PC-9 (cell line): Measurements from ENCODE around the gene TRIM38. TPM values are rescaled to one million over a fixed set of nuclear protein-coding genes. Genes with fewer than 3 reads are reported as not detected.

Source experiments
- BruUV-seq: library from RNA; stranded (reverse); fragments of 400-500 nt; replicated peaks from 2 replicates; lab custom pipeline; 2021; lab: Mats Ljungman, UMichigan
- CTCF ChIA-PET: fragments of 300-600 bp; sonication (Branson Sonifier 250); formaldehyde crosslinking; loops from one replicate; lab custom pipeline; 2022; ENCODE audit warnings: antibody characterized with exemption; lab: Charles Lee
- POLR2A ChIA-PET: fragments of 300-600 bp; sonication (Branson Sonifier 250); formaldehyde crosslinking; loops from one replicate; lab custom pipeline; 2022; ENCODE audit warnings: antibody characterized with exemption; ENCODE audit not compliant: unreplicated experiment; lab: Charles Lee
- DNase-seq, 2 experiments: peaks; one replicate each; pipeline versions ENCODE4 v3.0.0 to v3.0.0-alpha.2; 2015 to 2022; ENCODE audit warnings: mixed read lengths in 1 of 2
- H2AFZ ChIP-seq: fragments of 200-600 bp; sonication (generic); 2 replicates; pipeline ENCODE4 v1.8.1; 2017; ENCODE audit warnings: antibody characterized with exemption
- H3F3A ChIP-seq: fragments of 200-600 bp; sonication (generic); 2 replicates; pipeline ENCODE4 v1.8.1; 2017; ENCODE audit warnings: antibody characterized with exemption, mild to moderate bottlenecking, low read depth; ENCODE audit not compliant: insufficient read depth
- H3K27ac ChIP-seq: fragments of 200-600 bp; sonication (generic); 2 replicates; pipeline ENCODE4 v1.6.1; 2016; ENCODE audit warnings: mixed run types
- H3K27me3 ChIP-seq: fragments of 200-600 bp; sonication (generic); 2 replicates; pipeline ENCODE4 v1.6.1; 2016; ENCODE audit warnings: low read depth, mixed run types; ENCODE audit not compliant: insufficient read depth
- H3K36me3 ChIP-seq: fragments of 200-600 bp; sonication (generic); 2 replicates; pipeline ENCODE4 v1.6.1; 2016; ENCODE audit warnings: low read depth, mixed run types
- H3K4me1 ChIP-seq: fragments of 200-600 bp; sonication (generic); replicated peaks from 2 replicates; pipeline ENCODE4 v1.6.1; 2016; ENCODE audit warnings: mixed run types; ENCODE audit not compliant: insufficient read depth
- H3K4me2 ChIP-seq: fragments of 200-600 bp; sonication (generic); 2 replicates; pipeline ENCODE4 v1.6.1; 2017; ENCODE audit warnings: mixed run types
- H3K4me3 ChIP-seq: fragments of 200-600 bp; sonication (generic); 2 replicates; pipeline ENCODE4 v1.6.1; 2016; ENCODE audit warnings: mixed run types
- H3K79me2 ChIP-seq: fragments of 200-600 bp; sonication (generic); 2 replicates; pipeline ENCODE4 v1.6.1; 2017; ENCODE audit warnings: low read depth, mixed run types
- H3K9me2 ChIP-seq: fragments of 200-600 bp; sonication (generic); 2 replicates; pipeline ENCODE4 v1.8.1; 2017; ENCODE audit warnings: mild to moderate bottlenecking; ENCODE audit not compliant: insufficient read depth
- H3K9me3 ChIP-seq: fragments of 200-600 bp; sonication (generic); 2 replicates; pipeline ENCODE4 v1.8.1; 2016; ENCODE audit warnings: low read depth; ENCODE audit not compliant: insufficient read depth
- H4K20me1 ChIP-seq: fragments of 200-600 bp; sonication (generic); 2 replicates; pipeline ENCODE4 v1.8.1; 2017; ENCODE audit not compliant: insufficient read depth
- CTCF ChIP-seq: fragments of 200-600 bp; sonication (generic); conservative IDR thresholded peaks from 2 replicates; pipeline ENCODE4 v1.6.1; 2017; ENCODE audit warnings: mixed run types, antibody characterized with exemption, mild to moderate bottlenecking, moderate library complexity
- EZH2 ChIP-seq: fragments of 200-600 bp; sonication (generic); IDR thresholded peaks from 2 replicates; pipeline ENCODE4 v1.8.0; 2017; ENCODE audit warnings: antibody characterized with exemption, low read depth
- intact Hi-C: fragments of 100-400 bp; cut with micrococcal nuclease; formaldehyde crosslinking; loops from one replicate; pipeline ENCODE4 v1.10.0; 2022; ENCODE audit not compliant: unreplicated experiment
- total RNA-seq: library from RNA; stranded (reverse); gene quantifications from 2 replicates; pipeline ENCODE4 v1.2.3, GENCODE V29; 2021

The TRIM38 gene
- total RNA-seq, 1 experiment from 2014 or later, result 31.3 TPM

- H4K20me1 ChIP-seq, result no peaks in the 10 kb centered on the region
- H2AFZ ChIP-seq, result no peak overlapping the region
- POLR2A ChIA-PET, result no interaction called here
- no peaks in the 10 kb centered on the region for H3K9me3 ChIP-seq
- CTCF ChIA-PET, result no interaction called here
- no peak overlapping the region for H3K27ac ChIP-seq
- no peaks in the 10 kb centered on the region for H3K9me2 ChIP-seq
- H3K36me3 ChIP-seq, result no peaks in the 10 kb centered on the region
- no peaks in the 10 kb centered on the region for H3K79me2 ChIP-seq
- no peak for TF ChIP-seq EZH2
- no peak for TF ChIP-seq CTCF
- H3F3A ChIP-seq, result no peaks in the 10 kb centered on the region
- intact Hi-C loops, result no loop called here
- DNase-seq, result no peak
- no peaks in the 10 kb centered on the region for H3K27me3 ChIP-seq
- no peaks in the 10 kb centered on the region for H3K4me1 ChIP-seq
- no TSS peak for BruUV-seq
- H3K4me3 ChIP-seq, result no peak overlapping the region
- no peak overlapping the region for H3K4me2 ChIP-seq
Observed at GRCh38 chr6:25916789-25917490, 45.7 kb upstream of the TRIM38 start.

GRCh38 chr6:25918083-25918683 is 44.4 kb upstream of the TRIM38 start:
- BruUV-seq, result no TSS peak
- TF ChIP-seq CTCF (no peak), EZH2 (no peak)
- H3K27me3 ChIP-seq, result no peaks in the 10 kb centered on the region
- H3F3A ChIP-seq, result no peaks in the 10 kb centered on the region
- DNase-seq, result no peak
- H3K9me2 ChIP-seq, result no peaks in the 10 kb centered on the region
- H3K79me2 ChIP-seq, result no peaks in the 10 kb centered on the region
- no peaks in the 10 kb centered on the region for H4K20me1 ChIP-seq
- no peaks in the 10 kb centered on the region for H3K4me1 ChIP-seq
- H3K9me3 ChIP-seq, result no peaks in the 10 kb centered on the region
- H3K4me2 ChIP-seq, result no peak overlapping the region
- no peak overlapping the region for H3K27ac ChIP-seq
- POLR2A ChIA-PET, result no interaction called here
- H3K4me3 ChIP-seq, result no peak overlapping the region
- CTCF ChIA-PET, result no interaction called here
- intact Hi-C loops, result no loop called here
- H2AFZ ChIP-seq, result no peak overlapping the region
- H3K36me3 ChIP-seq, result no peaks in the 10 kb centered on the region

GRCh38 chr6:25919657-25920056 is 42.9 kb upstream of the TRIM38 start:
- no peaks in the 10 kb centered on the region for H3K27me3 ChIP-seq
- ChIA-PET POLR2A (interaction anchor here (0.6 kb wide), 1 partner anchor 278 kb away, joined by 8 read pairs; no protein-coding TSS in a partner anchor), CTCF (no interaction called here)
- no peaks in the 10 kb centered on the region for H4K20me1 ChIP-seq
- H3F3A ChIP-seq, result no peaks in the 10 kb centered on the region
- H3K4me1 ChIP-seq, result no peaks in the 10 kb centered on the region
- no peaks in the 10 kb centered on the region for H3K79me2 ChIP-seq
- no peak overlapping the region for H3K27ac ChIP-seq
- H3K9me2 ChIP-seq, result no peaks in the 10 kb centered on the region
- H3K4me2 ChIP-seq, result no peak overlapping the region
- H3K4me3 ChIP-seq, result no peak overlapping the region
- no peak overlapping the region for H2AFZ ChIP-seq
- intact Hi-C loops, result no loop called here
- TF ChIP-seq EZH2 (no peak), CTCF (no peak)
- no peak for DNase-seq
- no TSS peak for BruUV-seq
- H3K36me3 ChIP-seq, result no peaks in the 10 kb centered on the region
- no peaks in the 10 kb centered on the region for H3K9me3 ChIP-seq
